Psoas muscle (tissue), 8 donors: ENCODE data around the gene KLF3. TPM values are rescaled to one million over a fixed set of nuclear protein-coding genes. Genes with fewer than 3 reads are reported as not detected.

Source experiments
- ATAC-seq, 4 donors: fragments of 200-7000 bp; cut with Tn5 transposase; one replicate each; pipeline ENCODE4 v1.9.1; 2020; ENCODE audit warnings: moderate library complexity in 3 of 4, mild to moderate bottlenecking in 2 of 4
- DNase-seq, 2 donors: peaks; one replicate each; pipeline ENCODE4 v3.0.0-alpha.2; 2020
- H3K27ac ChIP-seq: fragments of 200-600 bp; one replicate; pipeline ENCODE4 v1.8.0; 2022
- H3K27me3 ChIP-seq, 3 donors: fragments of 200-600 bp in 1 of 3; one replicate each; pipeline versions ENCODE4 v1.6.1 to v1.8.0; 2013 to 2022; ENCODE audit warnings: low read length in 2 of 3, mild to moderate bottlenecking in 2 of 3, moderate library complexity in 1 of 3; ENCODE audit not compliant: insufficient read depth in 3 of 3
- H3K36me3 ChIP-seq, 2 donors: fragments of 200-600 bp in 1 of 2; one replicate each; pipeline versions ENCODE4 v1.6.1 to v1.8.0; 2013 to 2022; ENCODE audit warnings: low read depth in 1 of 2, mild to moderate bottlenecking in 1 of 2, moderate library complexity in 1 of 2; ENCODE audit not compliant: insufficient read depth in 1 of 2
- H3K4me1 ChIP-seq: fragments of 200-600 bp; one replicate; pipeline ENCODE4 v1.8.0; 2022
- H3K4me3 ChIP-seq: fragments of 200-600 bp; one replicate; pipeline ENCODE4 v1.8.0; 2022; ENCODE audit warnings: mild to moderate bottlenecking
- H3K9me3 ChIP-seq: fragments of 200-600 bp; one replicate; pipeline ENCODE4 v1.8.0; 2022
- WGBS, 3 donors: extraction: QIAGEN DNeasy Blood & Tissue Kit; methylation state at CpG; one replicate each; pipeline versions ENCODE4 v1.1.6 to v1.1.7; 2013; 5-methylcytosine and 5-hydroxymethylcytosine counted together
- intact Hi-C, 2 donors: fragments of 100-400 bp; cut with DNase I; formaldehyde crosslinking; loops; one replicate each; pipeline versions ENCODE4 v1.11.0 to v1.14.2; 2022
- polyA plus RNA-seq, 3 donors: library from polyadenylated mRNA; stranded (reverse); fragments of 200-250 nt; gene quantifications; one replicate each; pipeline ENCODE4 v1.2.3, GENCODE V29; 2013
- total RNA-seq, 4 donors: library from RNA; stranded (reverse); fragmentation: NEBNext Ultra II Directional in 2 of 4; extraction: Animal tissue kit (Norgen Biotek cat#: 25700) in 2 of 4; gene quantifications; one replicate each; pipeline versions ENCODE4 v1.2.1 to v1.2.4, GENCODE V29; 2021 to 2023
- TF ChIP-seq, protein P1 (sequence below): fragments of 200-600 bp; IDR thresholded peaks from one replicate; pipeline ENCODE4 v1.8.0; 2022; ENCODE audit warnings: antibody characterized with exemption
- donor health status: healthy with polysubstance abuse.
- donor health status: DM: no; HTN: no; CAD: no; lungs with moderate emphysema.
- donor health status: Bipolar disorder and iron deficiency.
- donor health status: healthy.
- donor health status: DM: yes; HTN: yes; CAD: no.
- donor health status: DM: no; HTN: no; CAD: no.
- donor health status: DM: no; HTN: no; CAD: no.
- donor health status: DM: yes; HTN: yes; CAD: no.

Gene KLF3
- total and polyA plus RNA-seq, 7 donors: 8.9 to 29.1 (median 14.7) TPM

DNA sequence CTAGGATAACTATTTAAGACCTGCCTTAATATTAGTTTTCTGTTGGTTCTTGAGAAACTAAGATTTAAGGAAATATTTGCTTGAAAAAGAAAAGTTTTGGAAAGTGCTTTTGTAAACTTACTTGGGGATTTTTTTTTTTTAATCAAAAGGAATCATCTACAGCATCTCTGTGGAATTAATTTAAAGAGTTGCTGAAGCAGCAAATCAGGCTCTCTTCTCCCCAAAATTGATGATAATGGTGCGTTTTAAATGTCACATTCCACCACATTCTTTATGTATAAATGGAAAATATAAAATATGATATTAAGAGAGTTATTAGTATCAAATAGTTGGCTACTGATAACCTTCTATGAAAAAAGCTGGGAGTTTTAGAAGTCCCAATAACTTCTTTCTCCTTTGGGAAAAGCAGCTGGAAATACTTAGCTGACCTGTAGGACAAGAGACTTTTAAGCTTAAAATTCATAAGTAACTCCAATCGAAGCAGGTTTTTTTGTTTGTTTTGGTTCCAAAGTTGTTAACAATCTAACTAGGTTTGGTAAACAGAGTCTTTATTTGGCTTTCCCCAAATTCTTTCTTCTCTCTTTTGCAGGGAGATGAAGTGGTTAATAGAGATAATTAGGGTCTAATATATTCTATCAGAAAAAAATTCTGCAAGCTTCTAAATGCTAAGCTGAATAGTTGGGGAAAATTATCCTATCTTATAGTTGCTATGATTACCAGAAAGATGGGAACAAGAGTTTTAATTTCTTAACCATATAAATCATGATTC lies 4.4 kb downstream of the KLF3 start:
- 30 to 45% (median 35%) methylated on average over 2 of the region's 2 CpGs for WGBS, 3 donors

DNA sequence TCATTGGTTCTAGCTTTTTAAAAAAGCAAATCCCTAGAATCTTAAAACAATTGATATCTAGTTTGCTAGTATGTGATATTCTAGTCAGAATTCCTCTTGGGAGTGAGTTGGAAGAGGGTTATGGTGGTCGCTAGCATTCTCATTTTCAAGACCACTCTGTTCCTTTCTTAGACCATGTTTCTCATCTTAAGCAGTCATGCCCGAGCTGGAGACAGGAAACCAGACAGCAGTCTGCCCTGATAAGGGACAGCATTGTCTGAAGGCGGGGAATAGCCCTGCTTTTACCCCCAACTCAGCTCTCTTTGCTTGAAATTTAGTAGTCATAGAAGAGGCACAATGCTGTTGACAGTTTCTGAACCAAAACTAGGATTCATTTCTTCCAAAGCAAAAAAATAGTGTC lies 5.2 kb downstream of the KLF3 start:
- TF ChIP-seq, protein P1, sequence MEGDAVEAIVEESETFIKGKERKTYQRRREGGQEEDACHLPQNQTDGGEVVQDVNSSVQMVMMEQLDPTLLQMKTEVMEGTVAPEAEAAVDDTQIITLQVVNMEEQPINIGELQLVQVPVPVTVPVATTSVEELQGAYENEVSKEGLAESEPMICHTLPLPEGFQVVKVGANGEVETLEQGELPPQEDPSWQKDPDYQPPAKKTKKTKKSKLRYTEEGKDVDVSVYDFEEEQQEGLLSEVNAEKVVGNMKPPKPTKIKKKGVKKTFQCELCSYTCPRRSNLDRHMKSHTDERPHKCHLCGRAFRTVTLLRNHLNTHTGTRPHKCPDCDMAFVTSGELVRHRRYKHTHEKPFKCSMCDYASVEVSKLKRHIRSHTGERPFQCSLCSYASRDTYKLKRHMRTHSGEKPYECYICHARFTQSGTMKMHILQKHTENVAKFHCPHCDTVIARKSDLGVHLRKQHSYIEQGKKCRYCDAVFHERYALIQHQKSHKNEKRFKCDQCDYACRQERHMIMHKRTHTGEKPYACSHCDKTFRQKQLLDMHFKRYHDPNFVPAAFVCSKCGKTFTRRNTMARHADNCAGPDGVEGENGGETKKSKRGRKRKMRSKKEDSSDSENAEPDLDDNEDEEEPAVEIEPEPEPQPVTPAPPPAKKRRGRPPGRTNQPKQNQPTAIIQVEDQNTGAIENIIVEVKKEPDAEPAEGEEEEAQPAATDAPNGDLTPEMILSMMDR: no peak
- H3K4me1 ChIP-seq: peaks cover 83% of the 10 kb centered on the region
- no peak for DNase-seq

More for the DNA sequence above, 4.4 kb downstream of the KLF3 start:
- Histone ChIP-seq H3K27me3 (no peaks in the 10 kb centered on the region), H3K4me1 (peaks cover 75% of the 10 kb centered on the region), H3K27ac (peak overlapping the region; percentile 98), H3K4me3 (peak overlapping the region; percentile 93), H3K36me3 (no peaks in the 10 kb centered on the region), H3K9me3 (no peaks in the 10 kb centered on the region)
- TF ChIP-seq, protein P1: no peak
- intact Hi-C loops: no loop called here
- ATAC-seq (no peak), DNase-seq (no peak)

DNA sequence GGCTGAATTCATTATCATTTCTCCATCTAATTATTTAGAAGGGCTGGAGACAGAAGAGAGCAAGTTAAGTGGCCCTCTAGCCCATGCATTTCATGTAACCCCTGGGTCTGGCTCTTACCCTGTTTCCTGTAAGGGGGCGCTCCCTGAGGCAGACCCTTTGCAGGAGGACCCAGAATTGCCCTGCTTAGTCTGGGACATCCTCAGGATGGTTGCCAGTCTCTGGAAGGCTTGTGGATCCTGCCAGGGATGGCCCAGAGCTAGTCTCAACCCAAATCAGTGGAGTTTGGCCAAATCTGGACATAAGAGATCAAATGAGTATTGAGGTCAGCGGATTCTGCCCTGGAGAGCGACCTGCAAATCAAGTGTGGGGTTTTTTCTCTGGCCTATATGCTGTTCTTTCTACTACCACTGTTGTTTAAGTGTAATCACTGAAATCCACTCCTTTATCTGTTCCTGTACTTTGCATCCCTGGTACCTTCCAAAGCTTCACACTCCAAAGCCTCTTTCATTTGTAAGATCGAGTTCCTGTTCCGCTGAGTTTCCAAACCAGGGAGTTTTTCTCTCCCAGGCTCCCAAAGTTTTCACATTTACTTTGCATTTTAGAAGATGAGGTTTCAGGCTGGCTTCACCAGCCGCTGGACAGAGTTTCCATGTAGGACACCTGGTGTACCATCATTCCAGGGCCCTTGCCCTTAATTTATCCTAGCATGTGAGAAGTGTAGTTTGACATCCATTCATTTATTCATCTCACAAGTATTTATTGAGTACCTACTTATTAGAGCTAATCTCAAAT lies 6.3 kb downstream of the KLF3 start:
- peaks cover 94% of the 10 kb centered on the region for H3K4me1 ChIP-seq
- WGBS, 3 donors: 61 to 72% (median 61%) methylated on average over 6 of the region's 6 CpGs
- intact Hi-C loops: loop anchor here in 1 of 2 donors (10.0 kb wide), 1 partner anchor 606 kb away; no protein-coding TSS in a partner anchor

More for the DNA sequence above, 5.2 kb downstream of the KLF3 start:
- H3K27me3 ChIP-seq: no peaks in the 10 kb centered on the region
- H3K9me3 ChIP-seq: no peaks in the 10 kb centered on the region
- no peak for ATAC-seq
- H3K36me3 ChIP-seq: no peaks in the 10 kb centered on the region
- intact Hi-C loops: no loop called here
- 63 to 71% (median 66%) methylated on average over 3 of the region's 3 CpGs for WGBS, 3 donors
- H3K4me3 ChIP-seq: peak overlapping the region; percentile 28
- H3K27ac ChIP-seq: peak overlapping the region; percentile 98

DNA sequence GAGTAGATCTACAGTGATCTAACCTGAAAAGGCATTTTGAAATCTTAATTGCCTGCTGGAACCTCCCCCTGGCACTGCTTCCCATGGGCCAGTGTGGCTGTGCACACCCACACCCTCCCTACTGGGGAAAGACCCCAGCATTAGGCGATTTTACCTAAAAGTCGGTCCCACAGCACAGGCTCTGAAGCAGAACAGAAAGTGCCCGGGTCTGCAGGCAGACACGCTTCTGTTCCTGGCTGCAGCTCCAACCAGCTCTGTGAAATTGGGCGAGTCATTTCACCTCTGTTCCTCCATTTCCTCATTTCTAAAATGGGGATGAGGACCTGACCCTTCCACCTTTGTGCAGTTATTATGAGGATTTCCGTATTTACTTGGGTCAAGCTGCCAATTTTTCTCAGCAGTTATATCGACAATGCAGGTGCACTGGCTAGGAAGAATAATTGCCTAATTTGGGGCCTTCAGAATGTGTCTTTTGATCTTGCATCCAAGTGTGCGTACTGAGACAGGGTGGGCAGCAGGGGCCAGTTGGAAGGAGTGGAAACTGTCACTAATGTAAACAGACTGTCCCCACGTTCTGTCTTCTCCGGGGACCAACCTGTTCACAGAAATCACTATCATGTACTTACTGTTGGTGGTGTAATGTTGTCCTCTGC lies 7.1 kb downstream of the KLF3 start:
- peak overlapping the region; percentile 71 for H3K27ac ChIP-seq
- TF ChIP-seq, protein P1: no peak
- 44 to 55% (median 49%) methylated on average over 10 of the region's 10 CpGs for WGBS, 3 donors
- ATAC-seq (no peak), DNase-seq (no peak)
- no peaks in the 10 kb centered on the region for H3K9me3 ChIP-seq
- no peaks in the 10 kb centered on the region for H3K36me3 ChIP-seq
- no peak overlapping the region for H3K4me3 ChIP-seq
- intact Hi-C loops: loop anchor here in 1 of 2 donors (10.0 kb wide), 1 partner anchor 606 kb away; no protein-coding TSS in a partner anchor
- no peaks in the 10 kb centered on the region for H3K27me3 ChIP-seq
- peaks cover 96% of the 10 kb centered on the region for H3K4me1 ChIP-seq

More for the DNA sequence above, 6.3 kb downstream of the KLF3 start:
- Histone ChIP-seq H3K4me3 (peak overlapping the region; percentile 34), H3K9me3 (no peaks in the 10 kb centered on the region), H3K27ac (peak overlapping the region; percentile 51), H3K36me3 (no peaks in the 10 kb centered on the region), H3K27me3 (no peaks in the 10 kb centered on the region)
- DNase-seq (no peak), ATAC-seq (no peak)
- TF ChIP-seq, protein P1: no peak
